ENCODE data around the gene PORCN. TPM values are rescaled to one million over a fixed set of nuclear protein-coding genes. Genes with fewer than 3 reads are reported as not detected.

Gene PORCN
- total RNA-seq, 2 donors from 2014 or later = 15.1 to 61.7 TPM

DNA sequence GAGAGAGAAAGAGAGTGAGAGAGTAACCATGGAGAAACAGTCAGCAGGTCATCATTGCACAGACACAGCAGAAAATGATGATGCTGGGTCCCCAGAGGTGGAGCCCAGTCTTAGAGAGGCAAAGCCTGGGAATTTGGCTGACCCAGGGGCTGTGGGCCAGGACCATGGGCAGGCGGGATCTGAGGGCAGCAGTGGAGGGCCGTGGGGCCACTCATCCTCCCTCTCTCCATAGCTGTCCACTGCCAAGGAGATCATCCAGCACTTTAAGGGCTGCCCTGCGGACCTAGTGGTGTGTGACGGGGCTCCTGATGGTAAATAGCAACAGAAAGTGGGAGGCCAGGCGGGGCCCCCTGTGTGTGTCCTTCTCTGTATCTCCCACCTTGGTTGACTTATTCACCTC, 30.0 kb upstream of the PORCN start:
- H3K9me3 ChIP-seq = no peaks in the 10 kb centered on the region
- H3K36me3 ChIP-seq = no peaks in the 10 kb centered on the region
- H3K27ac ChIP-seq = no peak overlapping the region
- H3K4me3 ChIP-seq = no peak overlapping the region
- no peaks in the 10 kb centered on the region for H3K27me3 ChIP-seq (replicated peaks; ENCODE audit: insufficient read depth)
- TF ChIP-seq POLR2AphosphoS5 (IDR thresholded peaks at IDR 0.05) (no peak), POLR2A (IDR thresholded peaks at IDR 0.05) (no peak)
- TF ChIP-seq, protein P1, sequence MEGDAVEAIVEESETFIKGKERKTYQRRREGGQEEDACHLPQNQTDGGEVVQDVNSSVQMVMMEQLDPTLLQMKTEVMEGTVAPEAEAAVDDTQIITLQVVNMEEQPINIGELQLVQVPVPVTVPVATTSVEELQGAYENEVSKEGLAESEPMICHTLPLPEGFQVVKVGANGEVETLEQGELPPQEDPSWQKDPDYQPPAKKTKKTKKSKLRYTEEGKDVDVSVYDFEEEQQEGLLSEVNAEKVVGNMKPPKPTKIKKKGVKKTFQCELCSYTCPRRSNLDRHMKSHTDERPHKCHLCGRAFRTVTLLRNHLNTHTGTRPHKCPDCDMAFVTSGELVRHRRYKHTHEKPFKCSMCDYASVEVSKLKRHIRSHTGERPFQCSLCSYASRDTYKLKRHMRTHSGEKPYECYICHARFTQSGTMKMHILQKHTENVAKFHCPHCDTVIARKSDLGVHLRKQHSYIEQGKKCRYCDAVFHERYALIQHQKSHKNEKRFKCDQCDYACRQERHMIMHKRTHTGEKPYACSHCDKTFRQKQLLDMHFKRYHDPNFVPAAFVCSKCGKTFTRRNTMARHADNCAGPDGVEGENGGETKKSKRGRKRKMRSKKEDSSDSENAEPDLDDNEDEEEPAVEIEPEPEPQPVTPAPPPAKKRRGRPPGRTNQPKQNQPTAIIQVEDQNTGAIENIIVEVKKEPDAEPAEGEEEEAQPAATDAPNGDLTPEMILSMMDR (IDR thresholded peaks at IDR 0.05) = no peak
- 90% methylated on average over 5 of the region's 5 CpGs for WGBS
- no peaks in the 10 kb centered on the region for H3K4me1 ChIP-seq (replicated peaks)
- intact Hi-C loops (cut with DNase I) = no loop called here
- no peak for DNase-seq (ENCODE audit: low spot score)

DNA sequence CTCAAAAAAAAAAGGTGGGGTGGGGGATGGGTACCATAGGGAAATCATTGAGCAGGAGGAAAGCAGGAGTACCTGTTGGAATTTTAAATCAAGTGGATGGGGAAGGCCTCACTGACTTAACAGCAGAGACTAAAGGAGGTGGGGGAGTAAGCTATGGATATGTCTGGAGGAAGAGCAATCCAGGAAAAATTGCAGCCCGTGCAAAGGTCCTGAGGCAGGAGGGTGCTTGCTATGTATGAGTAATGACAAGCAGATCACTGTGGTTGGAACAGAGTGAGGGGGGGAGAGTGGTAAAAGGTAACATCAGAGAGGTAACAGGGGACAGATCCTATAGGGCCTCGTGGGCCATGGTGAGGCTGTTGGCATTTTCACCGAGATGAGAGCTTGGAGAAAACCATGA, 28.6 kb upstream of the PORCN start:
- no peak overlapping the region for H3K4me3 ChIP-seq
- DNase-seq (ENCODE audit: low spot score) = no peak
- TF ChIP-seq, protein P1 (IDR thresholded peaks at IDR 0.05) = no peak
- TF ChIP-seq POLR2A (IDR thresholded peaks at IDR 0.05) (no peak), POLR2AphosphoS5 (IDR thresholded peaks at IDR 0.05) (no peak)
- no peaks in the 10 kb centered on the region for H3K27me3 ChIP-seq (replicated peaks; ENCODE audit: insufficient read depth)
- WGBS = 98% methylated on average over 3 of the region's 3 CpGs
- no peaks in the 10 kb centered on the region for H3K9me3 ChIP-seq
- intact Hi-C loops (cut with DNase I) = no loop called here
- H3K36me3 ChIP-seq = no peaks in the 10 kb centered on the region
- no peaks in the 10 kb centered on the region for H3K4me1 ChIP-seq (replicated peaks)
- no peak overlapping the region for H3K27ac ChIP-seq

DNA sequence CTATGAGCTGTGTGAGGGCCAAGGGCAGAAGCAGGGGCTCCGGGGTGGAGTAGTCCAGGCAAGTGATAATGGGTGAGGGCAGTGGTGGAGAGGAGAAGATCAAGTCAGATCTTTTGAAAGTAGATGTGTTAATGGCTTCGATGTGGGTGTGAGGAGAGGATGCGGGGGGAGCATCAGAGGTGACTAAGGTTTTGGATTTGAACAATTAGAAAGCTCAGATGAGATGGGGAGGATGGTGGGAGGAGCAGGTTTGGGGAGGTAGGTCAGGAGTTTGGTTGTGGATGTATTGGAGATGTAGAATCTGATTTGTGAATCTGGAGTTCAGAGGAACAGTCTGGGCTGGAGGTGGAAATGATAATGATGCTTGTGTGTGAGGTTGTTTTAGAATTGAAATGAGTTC, 28.2 kb upstream of the PORCN start:
- Histone ChIP-seq H3K27me3 (replicated peaks; ENCODE audit: insufficient read depth) (no peaks in the 10 kb centered on the region), H3K27ac (no peak overlapping the region), H3K4me1 (replicated peaks) (no peaks in the 10 kb centered on the region), H3K36me3 (no peaks in the 10 kb centered on the region), H3K4me3 (no peak overlapping the region), H3K9me3 (no peaks in the 10 kb centered on the region)
- TF ChIP-seq, protein P1 (IDR thresholded peaks at IDR 0.05) = no peak
- no peak for TF ChIP-seq POLR2AphosphoS5 (IDR thresholded peaks at IDR 0.05)
- no peak for TF ChIP-seq POLR2A (IDR thresholded peaks at IDR 0.05)
- intact Hi-C loops (cut with DNase I) = no loop called here
- 93% methylated on average over 3 of the region's 3 CpGs for WGBS
- no peak for DNase-seq (ENCODE audit: low spot score)

DNA sequence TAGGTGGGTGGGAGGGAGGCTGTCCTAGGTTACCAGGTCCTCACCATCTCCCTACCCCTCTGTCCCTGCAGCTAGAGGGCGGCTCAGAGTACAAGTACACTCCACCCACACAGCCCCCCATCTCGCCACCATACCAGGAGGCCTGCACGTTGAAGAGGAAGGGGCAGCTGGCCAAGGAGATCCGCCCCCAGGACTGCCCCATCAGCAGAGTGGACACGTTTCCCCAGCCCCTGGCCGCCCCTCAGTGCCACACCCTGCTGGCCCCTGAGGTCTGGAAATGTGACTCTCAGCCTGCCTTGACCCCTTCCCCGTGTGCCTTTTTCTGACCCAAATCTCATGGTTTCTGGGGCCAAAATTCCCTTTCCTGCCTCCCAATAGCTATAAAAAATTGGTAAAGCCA, 26.3 kb upstream of the PORCN start:
- H3K36me3 ChIP-seq = no peaks in the 10 kb centered on the region
- H3K4me3 ChIP-seq = no peak overlapping the region
- no peak overlapping the region for H3K27ac ChIP-seq
- no peak for DNase-seq (ENCODE audit: low spot score)
- TF ChIP-seq, protein P1 (IDR thresholded peaks at IDR 0.05) = no peak
- no peak for TF ChIP-seq POLR2AphosphoS5 (IDR thresholded peaks at IDR 0.05)
- no peak for TF ChIP-seq POLR2A (IDR thresholded peaks at IDR 0.05)
- H3K9me3 ChIP-seq = no peaks in the 10 kb centered on the region
- H3K27me3 ChIP-seq (replicated peaks; ENCODE audit: insufficient read depth) = no peaks in the 10 kb centered on the region
- no peaks in the 10 kb centered on the region for H3K4me1 ChIP-seq (replicated peaks)
- intact Hi-C loops (cut with DNase I) = no loop called here
- 60% methylated on average over 5 of the region's 7 CpGs for WGBS

DNA sequence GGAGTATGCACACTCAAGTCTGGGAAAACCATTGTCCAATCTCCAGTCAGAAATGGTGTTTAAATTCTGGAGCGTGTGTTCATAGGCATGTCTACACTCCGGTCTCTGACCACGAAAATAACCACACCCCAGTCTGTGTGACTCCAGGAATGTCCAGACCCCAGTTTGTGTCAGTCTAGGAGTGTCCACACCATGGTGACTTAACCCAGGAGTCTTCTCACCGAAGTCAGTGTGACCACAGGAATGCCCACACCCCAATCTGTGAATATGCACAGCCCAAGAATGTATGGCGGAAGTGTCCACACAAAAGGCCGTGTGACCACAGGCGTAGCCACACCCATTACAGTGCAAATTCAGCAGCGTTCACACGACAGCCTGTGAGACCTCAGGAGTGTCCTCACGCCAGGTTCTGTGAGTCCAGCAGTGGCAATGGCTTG, 21.4 kb upstream of the PORCN start:
- no peak for TF ChIP-seq POLR2A (IDR thresholded peaks at IDR 0.05)
- TF ChIP-seq POLR2AphosphoS5 (IDR thresholded peaks at IDR 0.05) = no peak
- TF ChIP-seq, protein P1 (IDR thresholded peaks at IDR 0.05) = no peak
- no peak for DNase-seq (ENCODE audit: low spot score)
- Histone ChIP-seq H3K4me1 (replicated peaks) (no peaks in the 10 kb centered on the region), H3K4me3 (no peak overlapping the region), H3K36me3 (no peaks in the 10 kb centered on the region), H3K27ac (no peak overlapping the region), H3K9me3 (no peaks in the 10 kb centered on the region), H3K27me3 (replicated peaks; ENCODE audit: insufficient read depth) (no peaks in the 10 kb centered on the region)
- intact Hi-C loops (cut with DNase I) = no loop called here
- 80% methylated on average over 9 of the region's 10 CpGs for WGBS
